LNCaP clone FGC (cell line): ENCODE measurements around the gene TFAP2A.

Source experiments
- DNase-seq: peaks from one replicate; pipeline ENCODE4 v3.0.0-alpha.2; 2011; ENCODE audit warnings: low read depth
- H3K4me3 ChIP-seq: 2 replicates; pipeline ENCODE4 v1.5.1; 2011; ENCODE audit warnings: mild to moderate bottlenecking, low read depth, low read length, control low read depth
- TF ChIP-seq, protein P1 (sequence below): IDR thresholded peaks from 2 replicates; pipeline ENCODE4 v1.5.1; 2012; ENCODE audit warnings: mild to moderate bottlenecking; ENCODE audit not compliant: control insufficient read depth, insufficient read depth; ENCODE audit errors: extremely low read depth

TFAP2A gene

DNA sequence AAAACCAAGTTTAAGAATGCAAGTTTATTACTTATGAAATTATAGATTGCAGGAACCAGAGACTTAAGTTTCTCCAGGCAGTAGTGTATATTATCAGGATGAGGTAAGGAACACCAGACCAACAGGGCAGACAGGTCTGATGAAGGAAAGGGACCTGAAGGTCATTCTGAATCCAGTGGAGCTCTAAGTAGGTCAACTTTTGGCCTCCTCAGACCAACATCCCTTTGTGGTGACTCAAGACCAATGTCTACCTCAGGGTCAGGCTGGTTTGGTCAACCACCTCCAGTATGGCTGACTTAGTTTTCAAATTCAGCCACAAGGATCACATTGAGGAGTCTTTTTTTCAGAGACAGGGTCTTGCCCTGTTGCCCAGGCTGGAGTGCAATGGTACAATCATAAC lies 38.7 kb upstream of the TFAP2A start:
- H3K4me3 ChIP-seq = no peak overlapping the region
- DNase-seq = no peak
- TF ChIP-seq, protein P1, sequence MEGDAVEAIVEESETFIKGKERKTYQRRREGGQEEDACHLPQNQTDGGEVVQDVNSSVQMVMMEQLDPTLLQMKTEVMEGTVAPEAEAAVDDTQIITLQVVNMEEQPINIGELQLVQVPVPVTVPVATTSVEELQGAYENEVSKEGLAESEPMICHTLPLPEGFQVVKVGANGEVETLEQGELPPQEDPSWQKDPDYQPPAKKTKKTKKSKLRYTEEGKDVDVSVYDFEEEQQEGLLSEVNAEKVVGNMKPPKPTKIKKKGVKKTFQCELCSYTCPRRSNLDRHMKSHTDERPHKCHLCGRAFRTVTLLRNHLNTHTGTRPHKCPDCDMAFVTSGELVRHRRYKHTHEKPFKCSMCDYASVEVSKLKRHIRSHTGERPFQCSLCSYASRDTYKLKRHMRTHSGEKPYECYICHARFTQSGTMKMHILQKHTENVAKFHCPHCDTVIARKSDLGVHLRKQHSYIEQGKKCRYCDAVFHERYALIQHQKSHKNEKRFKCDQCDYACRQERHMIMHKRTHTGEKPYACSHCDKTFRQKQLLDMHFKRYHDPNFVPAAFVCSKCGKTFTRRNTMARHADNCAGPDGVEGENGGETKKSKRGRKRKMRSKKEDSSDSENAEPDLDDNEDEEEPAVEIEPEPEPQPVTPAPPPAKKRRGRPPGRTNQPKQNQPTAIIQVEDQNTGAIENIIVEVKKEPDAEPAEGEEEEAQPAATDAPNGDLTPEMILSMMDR = no peak

DNA sequence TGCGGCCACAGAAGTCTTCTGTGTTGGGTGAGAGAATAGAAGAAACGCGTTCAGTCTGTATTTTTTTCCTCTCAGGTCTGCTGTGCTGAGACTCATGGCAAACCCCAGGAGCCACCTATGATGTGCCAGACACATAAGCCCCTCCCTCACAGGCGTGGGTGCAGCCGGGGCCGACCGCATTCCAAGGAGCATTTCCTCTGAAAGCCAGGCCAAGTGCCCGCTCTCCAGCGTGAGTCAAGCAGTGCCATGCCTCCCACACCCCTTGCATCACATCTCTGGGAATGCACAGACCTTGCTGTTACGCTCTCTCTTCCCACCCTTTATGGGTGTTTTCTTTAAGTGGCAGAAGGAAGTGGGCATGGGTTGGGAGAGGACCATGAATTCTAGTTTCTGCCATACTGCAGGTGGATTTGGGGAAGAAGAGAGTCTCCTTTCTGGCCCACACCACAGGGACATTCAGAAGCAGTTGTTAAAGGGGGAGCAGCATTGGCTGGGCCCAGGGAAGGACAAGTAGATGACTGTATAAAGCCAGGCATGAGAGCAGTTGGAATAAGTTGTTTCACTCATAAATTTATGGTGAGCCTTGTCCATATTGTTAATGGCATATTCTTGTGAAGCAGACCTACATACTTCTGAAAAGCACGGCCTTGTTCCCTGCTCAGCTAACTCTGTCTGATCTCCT lies 37.1 kb upstream of the TFAP2A start:
- TF ChIP-seq, protein P1 = no peak
- no peak overlapping the region for H3K4me3 ChIP-seq
- no peak for DNase-seq

DNA sequence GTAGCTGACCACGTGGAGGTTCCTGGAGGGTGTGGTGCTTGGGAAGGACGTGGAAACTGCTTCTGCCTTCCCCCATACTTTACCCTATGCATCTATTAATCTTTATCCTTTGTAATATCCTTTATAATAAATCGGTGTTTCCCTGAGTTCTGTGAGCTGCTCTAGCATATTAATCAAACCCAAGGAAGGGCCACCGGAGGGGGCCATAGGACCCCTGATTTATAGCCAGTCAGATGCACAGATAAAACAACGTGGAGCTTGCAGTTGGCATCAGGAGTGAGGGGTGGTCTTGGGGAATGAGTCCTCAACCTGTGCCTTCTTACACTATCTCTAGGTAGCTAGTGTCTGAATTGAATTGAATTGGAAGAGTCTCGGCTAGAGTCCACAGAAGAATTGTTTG lies 36.5 kb upstream of the TFAP2A start:
- TF ChIP-seq, protein P1 = no peak
- no peak overlapping the region for H3K4me3 ChIP-seq
- DNase-seq = no peak

DNA sequence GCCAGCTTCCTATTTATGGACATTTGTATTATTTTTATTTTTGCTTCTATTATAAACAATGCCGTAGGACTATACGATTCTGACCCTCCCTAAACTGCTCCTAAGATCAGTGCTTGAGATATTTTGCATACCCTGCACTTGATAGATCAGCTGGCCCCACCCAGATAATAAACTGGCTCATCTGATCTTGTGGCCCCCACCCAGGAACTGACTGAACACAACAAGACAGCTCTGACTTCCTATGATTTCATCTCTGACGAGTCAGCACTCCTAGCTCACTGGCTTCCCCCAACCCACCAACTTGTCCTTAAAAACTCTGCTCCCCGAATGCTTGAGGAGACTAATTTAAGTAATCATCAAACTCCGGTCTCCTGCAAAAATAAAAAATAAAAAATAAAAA lies 34.9 kb upstream of the TFAP2A start:
- no peak overlapping the region for H3K4me3 ChIP-seq
- TF ChIP-seq, protein P1 = no peak
- DNase-seq = no peak

DNA sequence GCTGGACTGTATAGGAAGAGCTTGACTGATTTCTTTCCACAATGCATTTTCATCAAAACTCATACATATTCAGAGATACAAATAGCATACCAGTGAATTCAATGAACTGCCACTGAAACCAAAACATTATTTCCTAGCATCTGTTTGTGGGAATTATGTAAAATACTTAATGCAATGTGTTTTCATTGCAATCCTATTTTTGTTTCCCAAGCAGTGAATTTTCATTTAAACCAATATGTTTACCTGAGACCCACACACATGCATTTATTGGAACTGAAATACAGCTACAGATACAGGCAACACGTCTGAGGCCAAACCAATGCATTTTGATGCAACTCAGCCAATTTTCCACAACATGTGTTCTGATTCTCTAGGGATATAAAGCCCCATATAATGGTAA lies 33.2 kb upstream of the TFAP2A start:
- TF ChIP-seq, protein P1 = no peak
- H3K4me3 ChIP-seq = no peak overlapping the region
- DNase-seq = no peak

DNA sequence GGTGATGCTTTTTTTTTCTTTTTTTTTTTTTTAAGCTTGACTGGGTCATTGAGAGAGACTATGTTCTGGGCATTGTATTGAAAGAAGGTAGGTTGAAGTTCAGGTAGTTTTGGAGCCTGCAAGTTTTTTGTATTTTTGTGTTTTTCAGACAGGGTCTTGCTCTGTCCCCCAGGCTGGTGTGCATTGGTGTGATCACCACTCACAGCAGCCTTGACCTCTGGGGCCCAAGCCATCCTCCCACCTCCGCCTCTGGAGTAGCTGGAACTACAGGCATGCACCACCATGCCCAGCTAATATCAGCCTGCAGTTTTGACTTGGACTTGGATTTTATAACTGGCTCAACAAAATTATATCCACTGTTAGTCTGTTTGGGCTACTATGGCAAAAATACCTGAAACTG lies 31.7 kb upstream of the TFAP2A start:
- H3K4me3 ChIP-seq = no peak overlapping the region
- DNase-seq = no peak
- TF ChIP-seq, protein P1 = no peak

DNA sequence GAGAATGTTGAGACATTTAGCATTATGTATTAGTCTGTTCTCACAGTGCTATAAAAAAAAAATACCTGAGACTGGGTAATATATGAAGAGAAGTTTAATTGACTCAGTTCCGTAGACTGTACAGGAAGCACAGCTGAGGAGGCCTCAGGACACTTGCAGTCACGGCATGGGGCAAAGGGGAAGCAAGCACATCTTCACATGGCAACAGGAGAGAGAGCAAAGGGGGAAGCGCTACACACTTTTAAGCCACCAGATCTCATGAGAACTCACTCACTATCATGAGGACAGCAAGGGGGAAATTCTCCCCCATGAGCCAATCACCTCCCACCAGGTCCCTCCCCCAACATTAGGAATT lies 26.8 kb upstream of the TFAP2A start:
- TF ChIP-seq, protein P1 = no peak
- no peak for DNase-seq
- no peak overlapping the region for H3K4me3 ChIP-seq
